Measurements from ENCODE around the gene CRAT. TPM values are rescaled to one million over a fixed set of nuclear protein-coding genes. Genes with fewer than 3 reads are reported as not detected.

Gene CRAT
- total RNA-seq, 1 experiment from 2014 or later, result 16.1 TPM

DNA sequence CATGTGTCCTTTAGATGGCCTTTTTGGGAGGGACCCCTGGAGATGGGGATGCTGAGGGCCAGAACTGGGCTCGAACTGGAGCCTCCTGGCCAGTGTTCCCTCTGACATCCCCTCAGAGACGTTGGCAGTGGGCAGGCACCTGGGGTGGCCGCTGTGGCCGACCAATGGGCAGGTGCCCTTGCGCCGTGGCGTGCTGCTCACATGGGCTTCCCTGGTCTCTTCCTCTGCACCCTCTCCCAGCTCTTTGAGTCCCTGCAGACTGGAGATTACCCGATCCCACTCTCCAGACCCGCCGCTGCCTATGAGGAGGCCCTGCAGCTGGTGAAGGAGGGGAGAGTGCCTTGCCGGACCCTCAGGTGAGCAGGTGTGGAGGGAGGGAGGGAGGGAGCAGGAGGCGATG, 49.6 kb downstream of the CRAT start:
- no peak overlapping the region for H2AFZ ChIP-seq (ENCODE audit: low read length)
- no peaks in the 10 kb centered on the region for H3K79me2 ChIP-seq (ENCODE audit: low read length)
- no peak overlapping the region for H3K9ac ChIP-seq (ENCODE audit: low read length)
- no peak overlapping the region for H3K4me2 ChIP-seq (ENCODE audit: low read length)
- no peaks in the 10 kb centered on the region for H3K36me3 ChIP-seq (ENCODE audit: low read depth, low read length)
- intact Hi-C loops (cut with micrococcal nuclease), result no loop called here
- DNase-seq, result no peak
- no peaks in the 10 kb centered on the region for H3K27me3 ChIP-seq (ENCODE audit: low read length)
- H4K20me1 ChIP-seq (ENCODE audit: low read length), result no peaks in the 10 kb centered on the region
- peaks cover 13% of the 10 kb centered on the region for H3K4me1 ChIP-seq (ENCODE audit: insufficient read depth, low read length)
- no peaks in the 10 kb centered on the region for H3F3A ChIP-seq (ENCODE audit: low read length, unreplicated experiment)
- no peak overlapping the region for H3K27ac ChIP-seq (ENCODE audit: low read length)
- ChIA-PET POLR2A (ENCODE audit: unreplicated experiment) (no interaction called here), CTCF (interaction anchor here (0.6 kb wide), 1 partner anchor 12 kb away, joined by 6 read pairs; no protein-coding TSS in a partner anchor)
- H3K9me3 ChIP-seq (ENCODE audit: low read length), result no peaks in the 10 kb centered on the region
- no peak for TF ChIP-seq CTCF (conservative IDR thresholded peaks at IDR 0.05; ENCODE audit: low read depth, low read length)
- no peak for TF ChIP-seq EZH2phosphoT487 (IDR thresholded peaks at IDR 0.05; ENCODE audit: borderline replicate concordance, low read length)
- H3K4me3 ChIP-seq (ENCODE audit: low read length), result no peak overlapping the region
- BruUV-seq (replicated peaks), result no TSS peak
- ATAC-seq, result no peak
- H3K9me2 ChIP-seq (replicated peaks; ENCODE audit: low read length), result no peaks in the 10 kb centered on the region

DNA sequence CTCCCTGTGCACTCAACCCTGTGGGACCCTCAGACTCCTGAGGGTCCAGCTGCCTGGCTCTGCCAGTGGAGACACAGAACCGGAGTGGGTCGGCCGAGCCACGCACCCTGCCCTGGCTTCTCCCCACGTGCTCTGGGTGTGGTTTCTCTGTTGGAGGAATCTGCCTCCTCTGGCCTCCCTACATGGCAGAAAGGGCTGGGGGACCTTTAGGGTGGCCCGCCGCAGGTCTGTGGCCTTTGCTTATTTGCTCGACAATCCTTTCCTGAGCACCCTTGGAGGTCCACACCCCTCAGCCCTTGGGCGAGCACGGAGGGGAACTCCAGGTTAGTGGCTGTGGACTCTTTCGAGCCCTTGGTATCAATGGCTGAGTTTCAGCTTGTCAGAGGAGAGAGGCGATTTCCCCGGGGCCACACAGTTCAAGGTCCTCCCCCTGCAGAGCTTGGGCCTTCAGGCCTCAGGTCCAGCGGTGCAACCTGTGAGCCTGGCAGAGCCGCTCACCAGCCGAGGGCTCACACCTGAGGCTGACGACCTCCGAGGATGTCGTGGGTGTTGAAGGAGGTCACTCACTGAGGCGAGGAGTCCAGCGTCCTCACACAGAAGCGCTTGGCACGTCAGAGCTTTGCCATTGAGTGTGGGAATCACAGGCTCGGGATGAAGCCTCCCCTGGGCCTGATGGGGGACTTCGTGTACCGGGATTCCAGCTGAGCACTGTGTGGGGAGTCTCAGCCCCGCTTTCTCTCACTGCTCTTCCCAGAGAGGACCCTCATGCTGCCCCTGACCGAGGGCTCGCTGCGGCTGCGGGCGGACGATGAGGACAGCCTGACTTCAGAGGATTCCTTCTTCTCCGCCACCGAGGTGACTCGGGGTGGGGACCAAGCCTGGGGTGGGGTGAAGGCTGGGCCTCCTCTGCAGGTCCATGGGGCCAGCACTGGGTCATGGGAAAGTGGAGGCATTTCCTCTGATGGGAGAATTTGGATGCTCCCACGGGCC, 50.5 kb downstream of the CRAT start:
- Histone ChIP-seq H3K9me2 (replicated peaks; ENCODE audit: low read length) (no peaks in the 10 kb centered on the region), H3K27me3 (ENCODE audit: low read length) (no peaks in the 10 kb centered on the region), H3F3A (ENCODE audit: low read length, unreplicated experiment) (no peaks in the 10 kb centered on the region), H3K79me2 (ENCODE audit: low read length) (no peaks in the 10 kb centered on the region), H4K20me1 (ENCODE audit: low read length) (no peaks in the 10 kb centered on the region), H3K36me3 (ENCODE audit: low read depth, low read length) (no peaks in the 10 kb centered on the region), H3K4me1 (ENCODE audit: insufficient read depth, low read length) (peaks cover 13% of the 10 kb centered on the region), H3K9ac (ENCODE audit: low read length) (no peak overlapping the region), H3K27ac (ENCODE audit: low read length) (peak overlapping the region; percentile 58; the same call in 1 of the 2 replicates), H3K9me3 (ENCODE audit: low read length) (no peaks in the 10 kb centered on the region), H3K4me3 (ENCODE audit: low read length) (no peak overlapping the region), H2AFZ (ENCODE audit: low read length) (no peak overlapping the region), H3K4me2 (ENCODE audit: low read length) (peak overlapping the region; percentile 53; the same call in 1 of the 2 replicates)
- no TSS peak for BruUV-seq (replicated peaks)
- no peak for TF ChIP-seq EZH2phosphoT487 (IDR thresholded peaks at IDR 0.05; ENCODE audit: borderline replicate concordance, low read length)
- no peak for TF ChIP-seq EZH2 (IDR thresholded peaks at IDR 0.05; ENCODE audit: low read length, unreplicated experiment)
- no peak for TF ChIP-seq CTCF (conservative IDR thresholded peaks at IDR 0.05; ENCODE audit: low read depth, low read length)
- ATAC-seq (no peak), DNase-seq (no peak)
- intact Hi-C loops (cut with micrococcal nuclease), result no loop called here
- CTCF ChIA-PET, result no interaction called here
- POLR2A ChIA-PET (ENCODE audit: unreplicated experiment), result no interaction called here
